ENCODE measurements around the gene TBC1D2.

The TBC1D2 gene

GRCh38 chr9:98204692-98205091 is 50.8 kb downstream of the TBC1D2 start:
- TF ChIP-seq GATA3 (IDR thresholded peaks at IDR 0.05; ENCODE audit: low read depth, low read length) (no peak), GATA2 (IDR thresholded peaks at IDR 0.05; ENCODE audit: low read depth, low read length) (no peak)

GRCh38 chr9:98203153-98203552 is 52.3 kb downstream of the TBC1D2 start:
- TF ChIP-seq GATA3 (IDR thresholded peaks at IDR 0.05; ENCODE audit: low read depth, low read length), result no peak
- TF ChIP-seq GATA2 (IDR thresholded peaks at IDR 0.05; ENCODE audit: low read depth, low read length), result no peak

- TF ChIP-seq GATA3 (IDR thresholded peaks at IDR 0.05; ENCODE audit: low read depth, low read length), result no peak
- TF ChIP-seq GATA2 (IDR thresholded peaks at IDR 0.05; ENCODE audit: low read depth, low read length), result no peak
Measured at GRCh38 chr9:98202252-98202651, 53.2 kb downstream of the TBC1D2 start.

GRCh38 chr9:98201749-98202148 is 53.7 kb downstream of the TBC1D2 start:
- no peak for TF ChIP-seq GATA3 (IDR thresholded peaks at IDR 0.05; ENCODE audit: low read depth, low read length)
- no peak for TF ChIP-seq GATA2 (IDR thresholded peaks at IDR 0.05; ENCODE audit: low read depth, low read length)

- TF ChIP-seq GATA3 (IDR thresholded peaks at IDR 0.05; ENCODE audit: low read depth, low read length), result no peak
- no peak for TF ChIP-seq GATA2 (IDR thresholded peaks at IDR 0.05; ENCODE audit: low read depth, low read length)
Measured at GRCh38 chr9:98201102-98201501, 54.3 kb downstream of the TBC1D2 start.

GRCh38 chr9:98199388-98200033 is 55.9 kb downstream of the TBC1D2 start:
- TF ChIP-seq GATA3 (IDR thresholded peaks at IDR 0.05; ENCODE audit: low read depth, low read length) (no peak), GATA2 (IDR thresholded peaks at IDR 0.05; ENCODE audit: low read depth, low read length) (no peak)

GRCh38 chr9:98195671-98196070 is 59.8 kb downstream of the TBC1D2 start:
- no peak for TF ChIP-seq GATA2 (IDR thresholded peaks at IDR 0.05; ENCODE audit: low read depth, low read length)
- TF ChIP-seq GATA3 (IDR thresholded peaks at IDR 0.05; ENCODE audit: low read depth, low read length), result no peak

- TF ChIP-seq GATA2 (IDR thresholded peaks at IDR 0.05; ENCODE audit: low read depth, low read length), result no peak
- TF ChIP-seq GATA3 (IDR thresholded peaks at IDR 0.05; ENCODE audit: low read depth, low read length), result no peak
Measured at GRCh38 chr9:98193336-98193944, 62.0 kb downstream of the TBC1D2 start.

- TF ChIP-seq GATA3 (IDR thresholded peaks at IDR 0.05; ENCODE audit: low read depth, low read length) (no peak), GATA2 (IDR thresholded peaks at IDR 0.05; ENCODE audit: low read depth, low read length) (no peak)
Measured at GRCh38 chr9:98192503-98193335, 62.7 kb downstream of the TBC1D2 start, which contains the start of gene CORO2A. Gene CORO2A, minus strand, starts transcription at chr9:98192637. Its CDS starts 34,977 bp downstream, at chr9:98157660.

- TF ChIP-seq GATA3 (IDR thresholded peaks at IDR 0.05; ENCODE audit: low read depth, low read length) (no peak), GATA2 (IDR thresholded peaks at IDR 0.05; ENCODE audit: low read depth, low read length) (no peak)
Measured at GRCh38 chr9:98191671-98192502, 63.6 kb downstream of the TBC1D2 start.

GRCh38 chr9:98191181-98191608 is 64.3 kb downstream of the TBC1D2 start:
- no peak for TF ChIP-seq GATA3 (IDR thresholded peaks at IDR 0.05; ENCODE audit: low read depth, low read length)
- TF ChIP-seq GATA2 (IDR thresholded peaks at IDR 0.05; ENCODE audit: low read depth, low read length), result no peak

GRCh38 chr9:98190757-98191105 is 64.7 kb downstream of the TBC1D2 start:
- TF ChIP-seq GATA2 (IDR thresholded peaks at IDR 0.05; ENCODE audit: low read depth, low read length) (no peak), GATA3 (IDR thresholded peaks at IDR 0.05; ENCODE audit: low read depth, low read length) (no peak)

GRCh38 chr9:98189412-98189811 is 66.0 kb downstream of the TBC1D2 start:
- no peak for TF ChIP-seq GATA3 (IDR thresholded peaks at IDR 0.05; ENCODE audit: low read depth, low read length)
- no peak for TF ChIP-seq GATA2 (IDR thresholded peaks at IDR 0.05; ENCODE audit: low read depth, low read length)

GRCh38 chr9:98187926-98188325 is 67.5 kb downstream of the TBC1D2 start:
- no peak for TF ChIP-seq GATA2 (IDR thresholded peaks at IDR 0.05; ENCODE audit: low read depth, low read length)
- no peak for TF ChIP-seq GATA3 (IDR thresholded peaks at IDR 0.05; ENCODE audit: low read depth, low read length)
